H9 (cell line): ENCODE results near the gene U2AF1L4. TPM values are rescaled to one million over a fixed set of nuclear protein-coding genes. Genes with fewer than 3 reads are reported as not detected.
"Not testable (repeated sequence)": the region's sequence is repeated elsewhere in the genome, so short reads cannot be mapped to it uniquely, and the experiment has no call there.

Experiments
- DNase-seq: peaks from one replicate; pipeline ENCODE4 v3.0.0-alpha.2; 2017
- H2AFZ ChIP-seq: one replicate; pipeline ENCODE4 v1.6.1; 2013; ENCODE audit warnings: mild to moderate bottlenecking, low read length, control low read depth, moderate library complexity
- H2AK5ac ChIP-seq: 2 replicates; pipeline ENCODE4 v1.6.1; 2013; ENCODE audit warnings: low read length, control low read depth, mixed read lengths; ENCODE audit not compliant: insufficient read length
- H2BK120ac ChIP-seq: one replicate; pipeline ENCODE4 v1.6.1; 2013; ENCODE audit warnings: low read depth, mild to moderate bottlenecking, low read length, control low read depth, inconsistent platforms; ENCODE audit not compliant: poor library complexity, severe bottlenecking
- H2BK12ac ChIP-seq: 2 replicates; pipeline ENCODE4 v1.6.1; 2013; ENCODE audit warnings: low read length, control low read depth, mixed read lengths, low read depth; ENCODE audit not compliant: insufficient read length
- H2BK15ac ChIP-seq: 2 replicates; pipeline ENCODE4 v1.6.1; 2013; ENCODE audit warnings: low read depth, low read length, control low read depth
- H2BK20ac ChIP-seq: one replicate; pipeline ENCODE4 v1.6.1; 2013; ENCODE audit warnings: low read depth, mild to moderate bottlenecking, low read length, control low read depth, inconsistent platforms; ENCODE audit not compliant: poor library complexity, severe bottlenecking
- H2BK5ac ChIP-seq: 2 replicates; pipeline ENCODE4 v1.6.1; 2013; ENCODE audit warnings: low read length, control low read depth, mixed read lengths; ENCODE audit not compliant: insufficient read length
- H3K14ac ChIP-seq: 2 replicates; pipeline ENCODE4 v1.6.1; 2013; ENCODE audit warnings: low read length, control low read depth; ENCODE audit not compliant: insufficient read depth
- H3K18ac ChIP-seq: 2 replicates; pipeline ENCODE4 v1.6.1; 2013; ENCODE audit warnings: low read depth, mild to moderate bottlenecking, mixed read lengths, low read length, control low read depth; ENCODE audit not compliant: insufficient read length
- H3K23ac ChIP-seq: 2 replicates; pipeline ENCODE4 v1.6.1; 2013; ENCODE audit warnings: low read length, control low read depth, mixed read lengths, low read depth; ENCODE audit not compliant: insufficient read length
- H3K23me2 ChIP-seq: 2 replicates; pipeline ENCODE4 v1.6.1; 2013; ENCODE audit warnings: low read depth, mild to moderate bottlenecking, mixed read lengths, low read length, control low read depth; ENCODE audit not compliant: insufficient read length, poor library complexity, severe bottlenecking
- H3K27ac ChIP-seq: 2 replicates; pipeline ENCODE4 v1.5.1; 2013; ENCODE audit warnings: low read length, control low read depth, mixed read lengths, low read depth; ENCODE audit not compliant: insufficient read length
- H3K27me3 ChIP-seq: 2 replicates; pipeline ENCODE4 v1.6.1; 2013; ENCODE audit warnings: low read length, control low read depth, inconsistent platforms; ENCODE audit not compliant: insufficient read depth
- H3K4ac ChIP-seq: 2 replicates; pipeline ENCODE4 v1.6.1; 2013; ENCODE audit warnings: low read depth, mild to moderate bottlenecking, control low read depth, inconsistent platforms, low read length, moderate library complexity
- H3K4me1 ChIP-seq: 2 replicates; pipeline ENCODE4 v1.6.1; 2013; ENCODE audit warnings: low read length, control low read depth, inconsistent platforms; ENCODE audit not compliant: insufficient read depth
- H3K4me2 ChIP-seq: 2 replicates; pipeline ENCODE4 v1.6.1; 2013; ENCODE audit warnings: low read length, control low read depth, mixed read lengths; ENCODE audit not compliant: insufficient read length, insufficient read depth
- H3K56ac ChIP-seq: 2 replicates; pipeline ENCODE4 v1.6.1; 2013; ENCODE audit warnings: low read depth, mild to moderate bottlenecking, mixed read lengths, low read length, control low read depth; ENCODE audit not compliant: insufficient read length
- H3K79me1 ChIP-seq: 2 replicates; pipeline ENCODE4 v1.6.1; 2013; ENCODE audit warnings: low read depth, mild to moderate bottlenecking, moderate library complexity, low read length, control low read depth, inconsistent platforms; ENCODE audit not compliant: insufficient read depth, poor library complexity, severe bottlenecking
- H3K79me2 ChIP-seq: 2 replicates; pipeline ENCODE4 v1.6.1; 2013; ENCODE audit warnings: low read length, control low read depth, inconsistent platforms; ENCODE audit not compliant: insufficient read depth
- H3K9ac ChIP-seq: 2 replicates; pipeline ENCODE4 v1.6.1; 2013; ENCODE audit warnings: low read length, control low read depth, mixed read lengths; ENCODE audit not compliant: insufficient read length; ENCODE audit errors: extremely low read depth
- H3K9me3 ChIP-seq: one replicate; pipeline ENCODE4 v1.6.1; 2013; ENCODE audit warnings: low read depth, low read length, inconsistent platforms; ENCODE audit not compliant: control insufficient read depth
- H3T11ph ChIP-seq: one replicate; pipeline ENCODE4 v1.6.1; 2013; ENCODE audit warnings: mild to moderate bottlenecking, low read length, control low read depth, inconsistent platforms
- H4K20me1 ChIP-seq: one replicate; pipeline ENCODE4 v1.6.1; 2013; ENCODE audit not compliant: control insufficient read depth, insufficient read length, insufficient read depth
- H4K5ac ChIP-seq: 2 replicates; pipeline ENCODE4 v1.6.1; 2013; ENCODE audit warnings: low read depth, mild to moderate bottlenecking, mixed read lengths, low read length, control low read depth; ENCODE audit not compliant: insufficient read length
- H4K8ac ChIP-seq: replicated peaks from 2 replicates; pipeline ENCODE4 v1.6.1; 2013; ENCODE audit warnings: low read length, control low read depth, mixed read lengths, low read depth; ENCODE audit not compliant: insufficient read length
- H4K91ac ChIP-seq: 2 replicates; pipeline ENCODE4 v1.6.1; 2013; ENCODE audit warnings: low read depth, mild to moderate bottlenecking, moderate library complexity, mixed read lengths, low read length, control low read depth; ENCODE audit not compliant: insufficient read length
- H3K27ac Mint-ChIP-seq, 3 experiments: 2 replicates in 2 of 3; 3 replicates in 1 of 3; pipeline ENCODE4 v1.8.0; 2020 to 2021; ENCODE audit warnings: mixed read lengths in 3 of 3, mild to moderate bottlenecking in 1 of 3, moderate library complexity in 1 of 3
- H3K27me3 Mint-ChIP-seq: 2 replicates; pipeline ENCODE4 v1.8.0; 2021; ENCODE audit warnings: low read depth, mild to moderate bottlenecking, moderate library complexity, mixed read lengths
- H3K36me3 Mint-ChIP-seq, 3 experiments: 2 replicates in 2 of 3; 3 replicates in 1 of 3; pipeline ENCODE4 v1.8.0; 2020 to 2021; ENCODE audit warnings: low read depth in 3 of 3, mixed read lengths in 3 of 3; ENCODE audit not compliant: insufficient read depth in 1 of 3
- H3K4me1 Mint-ChIP-seq, 2 experiments: 2 replicates each; pipeline ENCODE4 v1.8.0; 2020; ENCODE audit warnings: mixed read lengths in 2 of 2
- H3K4me3 Mint-ChIP-seq, 2 experiments: 2 replicates in 1 of 2; 3 replicates in 1 of 2; pipeline ENCODE4 v1.8.0; 2020 to 2021; ENCODE audit warnings: mild to moderate bottlenecking in 2 of 2, mixed read lengths in 2 of 2, moderate library complexity in 1 of 2
- H3K9me3 Mint-ChIP-seq, 2 experiments: 2 replicates in 1 of 2; 3 replicates in 1 of 2; pipeline ENCODE4 v1.8.0; 2020; ENCODE audit warnings: mild to moderate bottlenecking in 2 of 2, mixed read lengths in 2 of 2, moderate library complexity in 1 of 2
- CTCF ChIP-seq: fragments of 200-600 bp; sonication (generic); conservative IDR thresholded peaks from 3 replicates; pipeline ENCODE4 v1.8.0; 2021; ENCODE audit warnings: antibody characterized with exemption, mild to moderate bottlenecking
- WGBS: extraction: QIAGEN DNeasy Blood & Tissue Kit; methylation state at CpG from one replicate; pipeline ENCODE4 v1.1.7; 2013; ENCODE audit warnings: missing lambda C conversion rate, low lambda C conversion rate, mixed read lengths; ENCODE audit not compliant: insufficient read length; ENCODE audit errors: extremely low coverage; 5-methylcytosine and 5-hydroxymethylcytosine counted together
- total RNA-seq: library from RNA; stranded (reverse); gene quantifications from 2 replicates; pipeline ENCODE4 v1.2.1, GENCODE V29; 2021

Gene U2AF1L4
- total RNA-seq, 1 experiment from 2014 or later: 16.8 TPM

DNA sequence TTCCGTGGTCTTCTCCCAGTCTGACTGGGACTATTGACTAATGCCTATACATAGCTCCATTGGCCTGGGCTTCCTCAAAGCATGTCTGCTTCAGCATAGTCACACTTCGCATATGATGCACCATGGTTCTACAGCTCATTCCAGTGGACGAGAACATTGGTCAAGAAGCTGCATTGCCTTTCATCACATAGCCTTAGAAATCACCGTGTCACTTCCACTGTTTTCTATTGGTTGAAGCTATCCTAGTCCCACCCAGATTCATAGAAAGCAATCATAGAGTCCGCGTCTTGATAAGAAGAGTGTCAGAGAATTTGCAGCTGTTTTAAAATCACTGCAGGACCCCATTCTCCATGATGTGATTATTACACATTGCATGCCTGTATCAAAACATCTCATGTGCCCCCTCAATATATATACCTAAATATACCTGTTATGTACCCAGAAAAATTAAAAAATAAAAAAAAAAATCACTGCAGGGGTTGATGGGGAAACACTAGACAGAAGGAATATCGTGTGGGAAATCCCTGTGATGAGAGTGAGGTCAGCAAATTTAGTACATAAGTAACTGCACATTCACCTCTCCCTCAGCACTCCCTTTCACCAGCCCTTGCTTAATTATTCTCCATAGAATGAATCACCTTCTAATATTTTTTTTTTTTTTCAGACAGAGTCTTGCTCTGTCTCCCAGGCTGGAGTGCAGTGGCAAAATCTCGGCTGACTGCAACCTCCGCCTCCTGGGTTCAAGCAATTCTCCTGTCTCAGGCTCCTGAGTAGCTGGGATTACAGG, 28.0 kb upstream of the U2AF1L4 start:
- H3K14ac ChIP-seq: no peak overlapping the region
- H4K91ac ChIP-seq: no peak overlapping the region
- H3K4ac ChIP-seq: no peak overlapping the region
- H3K56ac ChIP-seq: no peak overlapping the region
- no peak overlapping the region for H2BK120ac ChIP-seq
- H2BK20ac ChIP-seq: no peak overlapping the region
- H4K20me1 ChIP-seq: no peaks in the 10 kb centered on the region
- no peak overlapping the region for H2BK15ac ChIP-seq
- peaks cover 44% of the 10 kb centered on the region for H3K27me3 Mint-ChIP-seq
- no peaks in the 10 kb centered on the region for H3K27me3 ChIP-seq
- no peak for DNase-seq
- no CpG with 5 or more reads among the region's 9 CpGs for WGBS
- H3K23me2 ChIP-seq: peaks cover 5% of the 10 kb centered on the region
- peaks cover 5% of the 10 kb centered on the region; the same call in 1 of the 2 replicates for H3K4me1 ChIP-seq
- H3K9ac ChIP-seq: no peak overlapping the region
- H4K5ac ChIP-seq: no peak overlapping the region
- H2AK5ac ChIP-seq: no peak overlapping the region
- peaks cover 4 to 15% (median 9%) of the 10 kb centered on the region in 3 experiments for H3K36me3 Mint-ChIP-seq
- no peak overlapping the region for H3K23ac ChIP-seq
- H3K9me3 Mint-ChIP-seq: no peaks in the 10 kb centered on the region
- no peak overlapping the region for H2BK12ac ChIP-seq
- peaks cover 26 to 31% of the 10 kb centered on the region in 2 experiments for H3K4me1 Mint-ChIP-seq
- TF ChIP-seq CTCF: no peak
- no peak overlapping the region for H2BK5ac ChIP-seq
- no peak overlapping the region for H3K4me2 ChIP-seq
- H3K9me3 ChIP-seq: no peaks in the 10 kb centered on the region
- H3K27ac ChIP-seq: no peak overlapping the region
- no peak overlapping the region for H3T11ph ChIP-seq
- H2AFZ ChIP-seq: no peak overlapping the region
- H3K4me3 Mint-ChIP-seq: no peak overlapping the region
- H3K79me2 ChIP-seq: no peaks in the 10 kb centered on the region
- no peak overlapping the region for H4K8ac ChIP-seq
- no peaks in the 10 kb centered on the region for H3K79me1 ChIP-seq
- no peak overlapping the region for H3K18ac ChIP-seq
- no peak overlapping the region for H3K27ac Mint-ChIP-seq

DNA sequence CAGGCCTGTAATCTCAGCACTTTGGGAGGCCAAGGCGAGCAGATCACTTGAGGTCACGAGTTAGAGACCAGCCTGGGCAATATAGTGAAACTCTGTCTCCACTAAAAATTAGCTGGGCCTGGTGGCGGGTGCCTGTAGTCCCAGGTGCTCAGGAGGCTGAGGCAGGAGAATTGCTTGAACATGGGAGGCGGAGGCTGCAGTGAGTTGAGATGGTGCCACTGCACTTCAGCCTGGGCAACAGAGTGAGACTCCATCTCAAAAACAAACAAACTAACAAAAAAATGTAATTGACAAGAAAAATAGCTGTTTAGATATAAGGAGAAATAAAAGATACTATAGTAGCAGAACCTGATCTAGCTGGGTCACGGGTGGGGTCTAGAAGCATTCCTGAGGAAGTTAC, 27.1 kb upstream of the U2AF1L4 start:
- not testable (repeated sequence) for H3K79me1 ChIP-seq, H3K27me3 ChIP-seq, H3K27ac ChIP-seq, H3K4me2 ChIP-seq, H3K4me3 Mint-ChIP-seq, H3K4ac ChIP-seq, H2AK5ac ChIP-seq, H2BK12ac ChIP-seq, H3K9me3 Mint-ChIP-seq, H3K79me2 ChIP-seq, H2BK120ac ChIP-seq, H3K27ac Mint-ChIP-seq, H3K4me1 ChIP-seq, H3K18ac ChIP-seq, DNase-seq, H4K8ac ChIP-seq, H4K20me1 ChIP-seq, H3T11ph ChIP-seq, H2AFZ ChIP-seq, H3K9ac ChIP-seq, H4K91ac ChIP-seq, H3K56ac ChIP-seq, H2BK5ac ChIP-seq, H4K5ac ChIP-seq, H2BK15ac ChIP-seq, H3K23me2 ChIP-seq, H3K23ac ChIP-seq, H2BK20ac ChIP-seq, H3K9me3 ChIP-seq, H3K14ac ChIP-seq
- WGBS: no CpG with 5 or more reads among the region's 5 CpGs
- peaks cover 4 to 17% (median 9%) of the 10 kb centered on the region in 3 experiments for H3K36me3 Mint-ChIP-seq
- H3K4me1 Mint-ChIP-seq: peaks cover 27 to 30% of the 10 kb centered on the region in 2 experiments
- H3K27me3 Mint-ChIP-seq: peaks cover 40% of the 10 kb centered on the region
